GM21447 (cell line): ENCODE data around the gene FMO4.
"Not testable (repeated sequence)": the region's sequence is repeated elsewhere in the genome, so short reads cannot be mapped to it uniquely, and the experiment has no call there.

Source experiments
- ATAC-seq: cut with Tn5 transposase; IDR thresholded peaks from one replicate; pipeline ENCODE4 v1.9.1; 2021; ENCODE audit not compliant: unreplicated experiment

Gene FMO4

DNA sequence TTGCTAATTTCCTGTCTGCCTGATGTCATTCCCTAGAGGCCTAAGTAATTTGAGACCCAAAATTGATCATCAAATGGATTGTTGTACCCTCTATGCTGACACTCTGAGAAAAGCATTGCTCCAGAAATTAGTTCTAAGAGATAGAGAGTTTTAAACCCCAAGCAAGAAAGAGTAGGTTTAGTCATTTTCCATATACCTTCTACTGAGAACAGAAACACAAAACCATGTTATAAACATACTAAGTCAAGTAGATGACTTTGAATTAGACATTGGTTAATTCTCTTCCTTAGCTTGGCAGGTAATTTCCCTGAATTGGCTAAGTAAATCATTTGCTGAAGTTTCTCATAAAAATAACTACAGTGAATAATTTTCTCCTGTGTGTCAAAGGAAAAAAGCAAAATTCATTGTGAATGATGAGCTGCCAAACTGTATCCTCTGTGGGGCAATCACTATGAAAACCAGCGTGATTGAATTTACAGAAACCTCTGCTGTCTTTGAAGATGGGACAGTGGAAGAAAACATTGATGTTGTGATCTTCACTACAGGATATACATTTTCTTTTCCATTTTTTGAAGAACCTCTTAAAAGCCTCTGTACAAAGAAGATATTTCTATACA lies 20.1 kb downstream of the FMO4 start:
- no peak for ATAC-seq

- ATAC-seq = no peak
Observed at GRCh38 chr1:171335964-171336363, 22.0 kb downstream of the FMO4 start.

DNA sequence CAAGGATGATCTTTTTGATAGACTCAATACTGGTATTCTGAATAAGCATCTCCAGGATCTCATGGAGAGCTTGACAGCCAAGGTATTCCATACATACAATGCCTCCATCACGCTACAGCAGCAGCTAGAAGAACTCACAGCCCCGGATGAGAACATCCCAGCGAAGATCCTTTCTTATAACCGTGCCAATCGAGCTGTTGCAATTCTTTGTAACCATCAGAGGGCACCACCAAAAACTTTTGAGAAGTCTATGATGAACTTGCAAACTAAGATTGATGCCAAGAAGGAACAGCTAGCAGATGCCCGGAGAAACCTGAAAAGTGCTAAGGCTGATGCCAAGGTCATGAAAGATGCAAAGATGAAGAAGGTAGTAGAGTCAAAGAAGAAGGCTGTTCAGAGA lies 25.4 kb downstream of the FMO4 start:
- not testable (repeated sequence) for ATAC-seq

- ATAC-seq = no peak
Observed at GRCh38 chr1:171343727-171344472, 29.9 kb downstream of the FMO4 start.

- no peak for ATAC-seq
Observed at GRCh38 chr1:171344473-171344820, 30.5 kb downstream of the FMO4 start.

GRCh38 chr1:171345536-171345935 lies 31.6 kb downstream of the FMO4 start:
- no peak for ATAC-seq

DNA sequence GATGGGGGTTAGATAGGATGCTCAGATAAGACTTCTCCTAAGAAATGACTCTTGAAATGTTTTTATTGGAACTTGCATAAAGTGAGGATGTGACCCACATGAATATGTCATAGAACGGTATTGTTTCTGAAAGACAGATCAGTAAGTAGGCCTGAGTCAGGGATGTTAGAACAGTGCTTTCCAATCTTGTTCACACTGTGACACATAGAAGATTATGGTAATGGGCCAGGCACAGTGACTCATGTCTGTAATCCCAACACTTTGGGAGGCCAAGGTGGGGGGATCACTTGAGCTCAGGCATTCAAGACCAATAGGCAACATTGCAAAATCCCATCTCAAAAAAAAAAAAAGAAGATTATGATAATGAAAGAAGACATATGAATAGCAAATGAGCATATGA lies 32.9 kb downstream of the FMO4 start:
- ATAC-seq = no peak

DNA sequence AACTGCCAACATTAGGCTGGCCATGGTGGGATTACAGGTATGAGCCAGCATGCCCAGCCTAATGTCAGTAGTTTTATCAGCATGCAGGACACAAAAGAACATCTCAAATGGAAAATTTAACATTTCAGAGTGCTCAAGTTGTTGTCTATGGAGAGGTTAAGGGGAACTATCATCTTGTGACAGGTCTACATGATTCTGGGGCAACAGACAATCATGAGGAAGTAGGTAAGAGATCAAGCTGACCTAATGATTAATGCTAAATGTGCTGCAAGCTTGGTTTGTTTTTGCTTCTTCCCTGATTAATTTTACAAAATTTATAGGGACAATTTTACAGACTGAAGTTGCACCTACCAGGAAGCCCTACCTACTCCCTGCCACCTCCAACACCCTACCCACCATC lies 36.6 kb downstream of the FMO4 start:
- no peak for ATAC-seq

GRCh38 chr1:171351961-171352360 lies 38.0 kb downstream of the FMO4 start:
- ATAC-seq = no peak

GRCh38 chr1:171352554-171352953 lies 38.6 kb downstream of the FMO4 start:
- ATAC-seq = no peak

DNA sequence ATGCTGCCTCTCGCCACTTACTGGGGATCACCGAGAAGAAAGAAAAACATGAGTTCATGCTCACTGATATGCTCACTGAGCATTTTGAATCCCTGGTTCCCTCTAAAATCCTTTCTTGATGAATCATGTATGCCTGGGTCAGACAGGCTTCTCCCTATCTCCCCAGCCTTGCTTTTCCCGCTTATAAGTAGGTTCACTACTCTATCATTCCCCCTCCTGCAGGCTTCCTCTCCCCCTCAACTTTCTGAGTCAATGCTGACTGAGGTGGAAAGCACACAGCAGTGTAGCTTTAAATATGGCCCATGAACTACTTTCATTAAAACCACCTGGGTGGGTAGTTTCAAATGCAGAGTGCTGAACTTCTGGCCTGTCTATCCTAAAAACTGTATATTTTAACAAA lies 41.7 kb downstream of the FMO4 start:
- ATAC-seq = no peak

DNA sequence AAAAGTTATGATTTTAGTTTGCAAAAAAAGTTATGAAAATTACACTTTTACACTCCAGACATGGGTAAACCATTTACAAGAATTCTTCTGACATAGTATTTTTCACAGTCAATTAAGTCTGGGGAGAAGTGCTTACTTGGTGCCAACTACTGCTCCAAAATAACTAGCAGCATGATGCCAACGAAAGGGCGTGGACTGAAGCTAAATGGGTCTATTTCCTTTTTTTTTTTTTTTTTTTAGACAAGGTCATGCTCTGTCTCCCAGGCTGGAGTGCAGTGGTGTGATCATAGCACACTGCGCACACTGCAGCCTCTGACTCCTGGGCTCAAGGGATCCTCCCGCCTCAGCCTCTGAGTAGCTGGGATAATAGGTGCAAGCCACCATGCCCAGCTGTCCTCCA lies 43.2 kb downstream of the FMO4 start:
- no peak for ATAC-seq

DNA sequence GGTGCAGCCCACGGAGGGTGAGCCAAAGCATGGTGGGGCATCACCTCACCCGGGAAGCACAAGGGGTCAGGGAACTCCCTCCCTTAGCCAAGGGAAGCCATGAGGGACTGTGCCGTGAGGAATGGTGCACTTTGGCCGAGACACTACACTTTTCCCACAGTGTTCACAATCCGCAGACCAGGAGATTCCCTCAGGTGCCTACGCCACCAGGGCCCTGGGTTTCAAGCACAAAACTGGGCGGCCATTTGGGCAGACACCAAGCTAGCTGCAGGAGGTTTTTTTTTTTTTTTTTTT lies 45.3 kb downstream of the FMO4 start:
- ATAC-seq = not testable (repeated sequence)

DNA sequence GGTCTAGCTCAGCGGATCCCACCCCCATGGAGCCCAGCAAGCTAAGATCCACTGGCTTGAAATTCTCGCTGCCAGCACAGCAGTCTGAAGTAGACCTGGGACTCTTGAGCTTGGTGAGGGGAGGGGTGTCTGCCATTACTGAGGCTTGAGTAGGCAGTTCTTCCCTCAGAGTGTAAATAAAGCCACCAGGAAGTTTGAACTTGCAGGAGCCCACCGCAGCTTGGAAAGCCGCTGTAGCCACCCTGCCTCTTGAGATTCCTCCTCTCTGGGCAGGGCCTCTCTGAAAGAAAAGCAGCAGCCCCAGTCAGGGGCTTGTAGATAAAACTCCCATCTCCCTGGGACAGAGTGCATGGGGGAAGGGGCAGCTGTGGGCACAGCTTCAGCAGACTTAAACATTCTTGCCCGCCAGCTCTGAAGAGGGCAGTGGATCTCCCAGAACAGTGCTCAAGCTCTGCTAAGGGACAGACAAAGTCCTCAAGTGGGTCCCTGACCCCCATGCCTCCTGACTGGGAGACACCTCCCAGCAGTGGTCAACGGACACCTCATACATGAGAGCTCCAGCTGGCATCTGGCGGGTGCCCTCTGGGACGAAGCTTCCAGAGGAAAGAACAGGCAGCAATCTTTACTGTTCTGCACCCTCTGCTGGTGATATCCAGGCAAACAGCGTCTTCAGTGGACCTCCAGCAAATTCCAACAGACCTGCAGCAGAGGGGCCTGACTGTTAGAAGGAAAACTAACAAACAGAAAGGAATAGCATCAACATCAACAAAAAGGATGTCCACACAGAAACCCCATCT lies 45.9 kb downstream of the FMO4 start:
- ATAC-seq = not testable (repeated sequence)

- no peak for ATAC-seq
Observed at GRCh38 chr1:171366085-171366484, 52.1 kb downstream of the FMO4 start.

DNA sequence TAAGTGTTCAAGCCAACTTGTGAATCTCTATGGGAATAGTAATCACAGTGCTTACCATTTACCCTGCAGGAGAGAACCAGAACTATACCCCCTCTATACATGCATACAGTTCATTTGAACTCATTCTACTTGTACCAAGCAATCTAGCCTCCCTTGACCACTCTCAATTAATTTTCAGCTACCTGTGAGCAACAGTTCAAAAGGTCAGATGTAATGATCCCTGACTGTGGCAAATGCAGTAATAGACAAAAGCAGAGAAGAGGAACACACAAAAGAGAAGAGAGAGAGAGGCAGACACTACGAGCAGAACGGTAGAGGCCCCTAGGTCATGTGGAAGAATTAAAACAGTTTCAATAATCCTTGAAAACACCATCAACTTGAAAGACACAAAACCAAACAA lies 52.8 kb downstream of the FMO4 start:
- ATAC-seq = no peak

DNA sequence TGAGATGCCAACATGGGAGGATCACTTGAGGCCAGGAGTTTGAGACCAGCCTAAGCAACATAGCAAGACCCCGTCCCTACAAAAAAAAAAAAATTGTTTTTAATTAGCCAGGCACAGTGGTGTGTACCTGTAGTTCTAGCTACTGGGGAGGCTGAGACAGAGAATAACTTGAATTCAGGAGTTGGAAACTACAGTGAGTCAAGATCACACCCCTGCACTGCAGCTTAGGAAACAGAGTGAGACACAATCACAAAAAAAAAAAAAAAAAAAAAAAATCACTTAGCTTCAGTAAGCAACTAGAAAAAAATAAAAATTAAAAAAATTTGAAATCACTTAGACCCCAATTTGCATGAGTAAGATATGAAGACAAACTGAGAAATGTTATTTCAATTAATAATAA lies 53.5 kb downstream of the FMO4 start:
- no peak for ATAC-seq

DNA sequence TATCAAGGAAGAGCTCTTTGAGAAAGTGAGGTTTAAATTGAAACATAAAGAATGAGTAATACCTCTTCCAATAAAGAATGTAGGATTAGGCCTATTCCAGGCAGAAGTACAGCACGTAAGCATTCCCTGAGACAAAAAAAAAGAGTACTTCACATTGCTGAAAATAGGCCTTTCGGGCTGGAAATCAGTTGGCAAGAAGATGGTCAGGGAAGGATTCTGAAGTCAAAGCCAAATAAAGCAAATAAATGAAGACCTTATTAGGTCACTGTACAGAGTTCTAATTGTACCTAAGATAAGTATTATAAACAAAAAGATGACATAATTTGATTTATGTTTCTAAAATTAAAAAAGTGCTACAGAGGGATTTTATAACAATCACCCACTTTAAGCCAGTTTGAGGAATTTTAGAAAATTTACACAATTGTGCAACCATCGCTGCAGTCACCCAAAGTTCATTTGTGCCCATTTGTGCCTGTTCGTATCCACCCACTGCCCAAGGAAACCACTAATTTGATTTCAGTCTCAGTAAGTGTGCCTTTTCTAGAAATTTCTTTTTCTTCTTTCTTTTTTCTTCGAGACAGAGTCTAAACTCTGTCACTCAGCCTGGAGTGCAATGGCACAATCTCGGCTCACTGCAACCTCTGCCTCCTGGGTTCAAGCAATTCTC lies 58.6 kb downstream of the FMO4 start:
- ATAC-seq = no peak

- not testable (repeated sequence) for ATAC-seq
Observed at GRCh38 chr1:171373357-171374122, 59.6 kb downstream of the FMO4 start.

GRCh38 chr1:171379846-171380245 lies 65.9 kb downstream of the FMO4 start:
- ATAC-seq = no peak

DNA sequence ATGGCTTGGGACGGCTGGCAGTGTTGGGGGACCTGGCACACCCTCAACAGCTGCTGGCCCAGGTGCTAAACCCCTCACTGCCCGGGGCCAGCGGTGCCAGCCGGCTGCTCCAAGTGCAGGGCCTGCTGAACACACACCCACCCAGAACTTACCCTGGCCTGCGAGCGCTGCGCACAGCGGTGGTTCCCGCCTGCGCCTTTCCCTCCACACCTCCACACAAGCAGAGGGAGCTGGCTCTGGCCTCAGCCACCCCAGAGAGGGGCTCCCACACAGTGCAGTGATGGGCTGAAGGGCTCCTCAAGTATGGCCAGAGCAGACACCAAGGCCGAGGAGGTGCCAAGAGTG lies 67.9 kb downstream of the FMO4 start:
- ATAC-seq = no peak
